Uterus (tissue), 2 donors: ENCODE measurements around the gene DMD.

Experiments
- CTCF ChIP-seq, 4 experiments: fragments of 200-600 bp in 2 of 4; fragments of 450-650 bp in 2 of 4; sonication (generic) in 2 of 4; IDR thresholded peaks; one replicate each; pipeline ENCODE4 v1.5.1; 2016 to 2019; ENCODE audit warnings: antibody characterized with exemption in 4 of 4, mild to moderate bottlenecking in 2 of 4, moderate library complexity in 1 of 4
- POLR2A ChIP-seq, 2 donors: fragments of 450-650 bp; IDR thresholded peaks; one replicate each; pipeline ENCODE4 v1.6.1; 2016; ENCODE audit warnings: antibody characterized with exemption in 2 of 2, mild to moderate bottlenecking in 1 of 2, moderate library complexity in 1 of 2

GRCh38 chrX:31383991-31384390, 1827.4 kb downstream of the DMD start:
- no peak for TF ChIP-seq CTCF (IDR thresholded peaks at IDR 0.05)
- TF ChIP-seq POLR2A (IDR thresholded peaks at IDR 0.05) = no peak
